ENCODE data around the gene NGEF. TPM values are rescaled to one million over a fixed set of nuclear protein-coding genes. Genes with fewer than 3 reads are reported as not detected.

The NGEF gene
- total RNA-seq, 1 experiment from 2014 or later: 2.7 TPM

DNA sequence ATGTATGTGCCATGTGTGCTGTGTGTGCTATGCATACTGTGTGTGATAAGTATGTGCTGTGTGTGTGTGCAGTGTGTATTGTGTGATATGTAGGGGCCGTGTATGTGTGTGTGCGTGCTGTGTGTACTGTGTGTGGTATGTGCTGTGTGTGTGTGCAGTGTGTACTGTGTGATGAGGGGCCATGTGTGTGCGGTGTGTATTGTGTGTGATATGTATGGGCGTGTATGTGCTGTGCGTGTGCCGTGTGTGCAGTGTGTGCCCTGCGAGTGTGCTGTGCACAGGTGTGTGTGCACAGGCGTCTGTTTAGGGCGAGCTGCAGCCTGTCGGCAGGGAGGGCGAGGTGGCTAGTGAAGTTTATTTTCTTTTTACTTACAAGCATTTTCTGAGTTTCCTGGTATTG lies 126.9 kb downstream of the NGEF start:
- no peak for DNase-seq (ENCODE audit: low read depth)

DNA sequence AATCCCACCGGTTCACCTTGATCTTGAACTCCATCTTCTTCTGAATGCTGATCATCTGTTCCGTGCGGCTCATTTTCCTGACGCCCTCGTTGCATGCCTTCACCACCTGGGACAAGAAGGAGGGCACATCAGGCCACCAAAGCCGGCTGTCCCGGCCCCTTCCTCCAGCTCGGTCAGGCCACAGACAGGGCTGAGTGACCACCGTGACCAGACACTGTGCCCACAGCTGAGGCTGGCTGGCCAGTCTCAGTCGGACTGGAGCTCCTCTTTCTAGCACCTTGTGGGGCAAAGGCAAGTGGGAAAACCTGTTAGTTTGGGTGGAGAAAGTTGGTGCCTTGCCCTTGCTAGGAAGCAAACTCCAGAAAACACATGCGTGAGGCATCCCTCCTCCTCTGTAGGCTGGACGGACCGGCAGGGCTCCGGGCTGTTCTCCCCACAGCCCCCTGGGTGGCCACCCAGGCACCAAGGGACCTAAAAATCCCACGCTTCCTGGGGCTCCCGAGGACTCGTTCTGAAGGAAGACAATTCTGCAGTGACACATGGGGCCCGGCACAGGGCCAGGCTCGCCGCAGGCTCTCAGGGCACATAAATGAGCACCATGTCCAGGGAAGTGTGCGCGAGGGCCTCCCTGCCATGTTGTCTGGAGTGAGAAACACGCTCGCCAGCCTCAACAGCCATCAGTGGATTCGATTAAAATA lies 127.6 kb downstream of the NGEF start:
- DNase-seq (ENCODE audit: low read depth): no peak

DNA sequence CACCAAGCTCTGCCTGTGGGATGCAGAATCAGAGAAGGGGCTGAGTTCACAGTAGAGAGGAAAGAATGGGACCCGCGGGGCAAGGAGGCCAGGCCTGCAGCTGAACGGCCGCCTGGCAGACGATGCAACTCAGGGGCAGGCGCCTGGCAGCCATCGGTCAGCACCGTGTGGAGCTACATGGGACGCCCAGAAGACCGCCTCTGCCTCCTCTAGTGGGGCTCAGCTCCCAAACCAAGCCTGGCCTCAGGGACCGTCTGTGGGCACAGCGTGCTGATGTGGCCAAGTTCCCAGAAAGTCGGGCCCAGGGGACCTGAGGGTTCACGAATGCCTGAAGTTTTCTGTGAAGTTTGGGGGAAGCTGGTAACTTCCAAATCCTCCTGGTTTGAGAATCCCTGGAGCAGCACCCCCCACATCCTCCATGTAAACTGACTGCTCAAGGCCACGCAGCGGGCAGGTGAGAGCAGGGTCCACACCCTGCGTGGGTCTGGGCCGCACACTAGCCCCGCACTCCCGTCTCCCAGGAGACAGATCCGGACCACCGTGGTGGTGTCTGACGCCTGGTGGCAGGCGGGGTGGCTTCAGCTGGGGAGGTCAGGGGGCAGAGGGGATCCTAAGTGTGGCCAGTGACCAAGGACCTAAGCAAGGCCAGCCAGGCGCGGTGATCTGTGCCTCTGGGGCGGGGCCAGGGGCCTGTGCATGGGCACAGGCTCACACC lies 128.3 kb downstream of the NGEF start:
- no peak for DNase-seq (ENCODE audit: low read depth)

DNA sequence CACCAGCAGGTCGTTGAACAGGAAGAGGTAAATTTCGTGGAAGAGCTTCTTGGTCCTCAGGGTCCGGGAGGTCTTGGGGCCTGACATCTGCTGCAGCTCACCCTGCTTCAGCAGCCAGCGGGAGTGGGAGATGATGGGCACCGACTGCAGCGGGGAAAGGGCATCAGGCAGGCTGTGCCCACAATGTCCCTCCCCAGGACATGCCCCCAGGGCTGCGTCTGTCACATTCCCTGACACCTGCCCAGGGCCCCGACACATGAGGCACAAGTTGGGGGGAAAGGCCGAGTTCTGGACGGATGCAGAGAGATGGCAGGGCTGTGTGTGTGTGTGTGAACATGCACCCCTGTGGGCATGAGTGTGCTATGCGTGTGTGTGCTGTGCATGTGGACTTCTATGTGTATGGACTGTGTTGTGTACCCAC lies 129.0 kb downstream of the NGEF start:
- DNase-seq (ENCODE audit: low read depth): no peak

DNA sequence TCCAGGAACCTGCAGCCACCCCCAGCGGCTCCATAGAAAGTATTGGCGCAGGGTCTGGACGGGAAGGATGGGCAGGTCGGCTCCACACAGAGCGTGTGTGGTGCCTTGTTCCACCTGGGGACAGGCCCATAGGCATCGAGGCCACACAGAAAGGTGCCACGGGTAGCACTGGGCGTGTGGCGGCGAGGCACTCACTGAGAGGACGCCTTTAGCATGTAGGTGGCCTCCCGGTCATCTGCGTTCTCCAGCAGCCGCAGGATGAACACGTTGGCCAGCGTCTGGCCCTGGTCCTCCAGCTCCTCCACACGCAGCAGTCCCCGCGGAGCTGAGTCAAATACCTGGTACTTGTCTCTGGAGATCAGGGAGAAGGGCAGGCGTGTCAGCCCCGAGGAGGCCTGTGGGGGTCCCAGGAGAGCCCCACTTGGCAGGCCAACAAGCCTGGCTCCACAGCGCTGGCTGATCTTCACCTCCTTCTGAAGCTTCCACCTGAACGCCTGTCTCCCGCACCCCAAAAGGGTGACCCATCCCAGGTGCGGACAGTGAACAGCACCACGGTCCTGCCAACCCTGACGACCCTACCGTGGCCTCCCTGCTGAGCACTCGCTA lies 129.8 kb downstream of the NGEF start:
- DNase-seq (ENCODE audit: low read depth): no peak

DNA sequence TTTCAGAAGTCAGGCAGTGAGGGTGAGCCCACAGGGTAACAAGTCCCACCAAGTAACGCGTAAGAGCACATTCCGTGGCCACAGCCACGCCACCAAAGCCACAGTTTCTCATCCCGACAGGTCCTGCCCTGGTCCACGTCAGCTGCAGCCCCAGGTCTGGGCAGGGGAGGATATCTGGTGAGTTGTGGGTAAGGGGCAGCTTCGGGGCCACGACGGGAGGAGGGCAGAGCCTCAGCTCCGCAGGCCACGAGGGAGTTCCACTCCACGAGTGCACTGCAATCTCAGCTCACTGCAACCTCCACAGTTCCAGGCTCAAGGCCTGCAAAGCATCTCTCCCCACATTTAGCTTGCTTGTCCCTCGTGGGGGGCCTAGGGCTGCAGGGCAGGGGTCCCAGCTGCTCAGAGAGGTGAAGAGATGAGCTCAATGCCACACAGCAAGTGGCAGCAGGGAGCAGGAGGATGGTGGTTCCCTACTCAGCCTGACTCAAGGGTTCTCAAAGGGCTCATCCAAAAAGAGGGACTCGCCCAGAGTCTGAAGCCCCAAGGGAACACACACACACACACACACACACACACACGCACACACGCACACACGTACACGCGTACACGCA lies 130.4 kb downstream of the NGEF start:
- DNase-seq (ENCODE audit: low read depth): no peak

DNA sequence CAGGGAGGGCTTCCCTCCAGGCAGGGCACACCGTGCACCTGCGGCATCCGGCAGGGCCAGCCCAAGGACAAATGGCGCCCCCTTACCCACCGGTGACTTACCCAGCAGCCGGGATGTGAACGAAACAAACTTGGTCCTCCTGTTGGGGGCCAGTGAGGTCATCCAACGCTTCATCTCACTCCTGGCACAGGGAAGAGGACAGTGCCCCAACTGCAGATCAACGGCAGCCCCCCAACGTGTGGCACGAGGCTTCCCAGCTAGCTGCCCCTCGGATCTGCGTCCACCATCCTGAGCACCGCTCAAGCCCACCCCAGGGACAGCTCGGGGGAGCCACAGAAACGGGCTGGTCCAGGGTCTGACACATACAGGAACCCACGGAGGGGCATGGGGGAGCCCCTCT lies 131.0 kb downstream of the NGEF start:
- no peak for DNase-seq (ENCODE audit: low read depth)

DNA sequence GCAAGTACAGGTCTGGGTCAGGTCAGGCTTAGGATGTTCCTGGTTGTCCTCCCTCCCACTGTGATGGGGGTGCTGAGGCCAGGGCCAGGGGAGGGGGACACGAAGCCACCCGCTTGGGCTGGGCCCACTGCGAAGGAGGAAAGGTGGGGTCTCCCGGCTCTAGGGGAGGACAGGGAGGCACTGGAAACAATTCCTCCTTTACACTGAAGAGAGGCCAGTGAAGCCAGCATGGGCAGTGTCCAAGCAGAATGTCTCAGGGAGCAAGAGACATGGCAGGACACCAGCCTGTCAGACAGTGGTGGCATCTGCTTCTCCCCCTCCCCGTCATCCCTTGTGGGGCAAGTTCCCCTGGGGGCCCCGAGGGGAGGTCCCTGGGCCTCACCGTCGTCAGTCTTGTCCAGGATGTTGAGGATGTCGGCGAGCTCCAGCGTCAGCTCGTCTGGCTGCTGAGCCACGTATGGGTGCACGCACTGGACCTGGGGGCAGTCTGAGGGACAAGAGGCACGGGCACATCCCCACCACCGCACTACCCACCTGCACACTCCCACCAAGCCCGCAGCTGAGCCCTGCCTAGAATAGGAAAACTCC lies 132.2 kb downstream of the NGEF start:
- no peak for DNase-seq (ENCODE audit: low read depth)

DNA sequence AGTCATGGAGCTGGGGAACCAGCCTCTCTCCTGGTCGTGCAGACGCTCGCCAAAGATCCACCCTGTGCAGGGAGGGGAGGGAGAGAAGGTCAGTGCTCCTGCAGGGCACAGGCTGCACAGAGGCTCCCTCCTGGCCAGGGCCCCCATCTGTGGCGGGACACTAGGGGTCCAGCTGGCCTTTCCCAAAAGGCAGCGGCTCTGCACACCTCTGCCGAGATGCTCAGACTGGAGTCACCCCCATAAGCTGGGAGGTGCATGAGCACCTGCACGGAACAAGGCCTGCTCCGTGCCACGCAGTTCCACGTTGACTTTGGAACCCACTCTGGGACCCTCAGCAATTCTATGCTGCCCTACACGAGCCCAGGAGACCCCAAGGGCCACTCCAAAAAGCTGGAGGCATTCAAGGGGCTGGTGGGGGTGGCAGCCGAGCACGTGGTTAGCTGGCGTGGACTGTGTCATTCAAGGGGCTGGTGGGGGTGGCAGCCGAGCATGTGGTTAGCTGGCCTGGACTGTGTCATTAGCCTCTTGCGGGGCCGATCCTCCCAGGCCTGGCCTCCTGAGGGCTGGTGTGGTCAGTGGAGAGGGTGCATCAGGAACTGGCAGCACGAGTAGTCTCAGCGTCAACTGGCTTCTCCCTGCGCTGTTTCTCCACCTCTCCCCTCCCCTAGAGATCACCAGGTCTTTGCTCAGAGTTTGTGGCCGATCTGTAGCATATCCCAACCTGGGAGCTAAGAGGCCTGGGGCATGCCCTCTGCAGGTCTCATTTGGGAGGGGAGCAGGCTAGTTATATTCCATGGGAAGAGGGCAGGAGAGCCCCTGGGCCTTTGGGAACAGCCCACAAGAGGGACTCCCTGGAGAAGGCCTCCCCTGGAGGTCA lies 133.2 kb downstream of the NGEF start:
- DNase-seq (ENCODE audit: low read depth): no peak

DNA sequence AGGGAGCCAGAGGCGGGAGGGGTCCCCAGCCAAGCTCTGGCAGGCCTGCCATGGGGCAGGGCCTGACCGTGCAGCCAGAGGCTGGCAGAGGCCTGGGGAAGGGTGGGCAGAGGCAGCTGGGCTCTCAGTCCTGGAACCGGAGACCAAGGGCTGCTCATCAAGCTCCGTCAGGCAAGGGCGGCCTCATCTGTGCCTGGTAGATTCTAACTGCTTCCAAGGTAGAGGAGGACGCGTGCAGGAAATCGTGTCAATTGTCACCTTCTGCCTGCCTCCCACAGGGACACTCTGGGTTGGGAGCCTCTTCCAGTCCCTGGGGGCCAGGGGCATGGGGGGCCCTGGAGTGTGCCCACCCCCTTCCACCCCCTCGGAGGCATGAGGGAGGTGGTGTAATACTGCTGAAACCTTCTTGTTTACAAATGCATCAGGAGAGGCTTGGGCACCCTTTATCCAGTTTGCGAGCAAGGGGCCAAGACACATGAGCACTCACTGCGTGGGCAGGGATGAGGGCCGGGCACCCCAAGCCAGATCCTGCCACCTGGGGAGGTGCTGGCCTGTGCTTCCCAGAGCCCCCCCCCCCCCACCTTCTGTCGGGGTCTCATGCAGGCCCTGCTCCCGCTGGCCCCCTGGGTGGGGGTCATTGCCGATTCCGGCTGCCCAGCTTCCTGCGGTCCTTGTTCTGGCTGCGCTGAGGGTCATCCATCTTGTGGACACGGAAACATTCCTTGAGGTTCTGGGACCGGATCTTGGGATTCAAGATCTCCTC lies 134.0 kb downstream of the NGEF start:
- no peak for DNase-seq (ENCODE audit: low read depth)

DNA sequence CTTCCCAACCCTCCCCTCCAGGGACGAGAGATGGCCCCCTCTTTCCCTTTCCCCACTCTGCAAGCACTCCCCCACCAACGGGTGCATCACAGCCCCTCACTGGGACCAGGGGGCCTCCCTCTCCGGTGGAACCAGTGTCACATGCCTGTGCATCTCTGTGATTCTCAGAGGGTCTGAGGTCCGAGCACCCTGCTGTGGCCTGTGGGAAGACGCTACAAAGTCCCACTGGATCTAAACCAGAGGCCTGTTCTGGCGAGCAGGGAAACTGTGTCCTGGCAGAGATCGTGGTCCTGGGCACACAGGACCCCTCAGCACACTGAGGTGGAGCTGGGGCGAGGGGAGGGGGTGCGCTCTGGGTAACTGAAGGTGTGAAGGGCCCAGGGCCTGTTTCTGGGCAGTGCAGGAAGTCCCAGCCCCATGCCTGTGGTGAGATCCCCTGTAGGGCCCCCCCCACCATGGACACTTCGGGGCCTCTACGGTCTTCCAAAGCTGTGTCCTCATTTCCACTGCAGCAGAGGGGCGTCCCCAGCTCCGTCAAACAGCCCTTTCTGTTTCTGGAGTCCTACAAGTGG lies 135.0 kb downstream of the NGEF start:
- DNase-seq (ENCODE audit: low read depth): no peak

DNA sequence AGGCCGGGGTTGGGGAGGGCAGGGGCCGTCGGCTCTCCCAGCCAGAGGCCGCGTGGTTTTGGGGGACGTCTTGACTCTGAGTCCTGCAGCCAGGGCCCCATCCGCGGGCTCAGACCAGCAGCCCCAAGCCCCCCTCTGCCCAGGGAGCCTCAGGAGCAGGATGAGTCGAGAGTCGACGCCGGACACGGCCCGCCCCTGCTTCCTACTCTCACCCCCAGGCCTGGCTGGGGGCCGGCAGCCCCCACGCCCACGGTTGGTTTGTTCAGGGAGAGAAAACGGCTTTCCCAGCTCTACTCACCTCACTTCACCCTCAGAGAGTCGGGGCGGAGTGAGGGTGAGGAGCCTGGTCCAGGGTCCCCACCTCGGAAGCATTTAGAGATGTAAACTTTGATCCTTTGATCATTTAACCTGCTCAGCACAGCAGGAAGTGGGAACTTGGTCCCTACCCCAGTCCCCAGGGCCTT lies 136.0 kb downstream of the NGEF start:
- DNase-seq (ENCODE audit: low read depth): no peak

DNA sequence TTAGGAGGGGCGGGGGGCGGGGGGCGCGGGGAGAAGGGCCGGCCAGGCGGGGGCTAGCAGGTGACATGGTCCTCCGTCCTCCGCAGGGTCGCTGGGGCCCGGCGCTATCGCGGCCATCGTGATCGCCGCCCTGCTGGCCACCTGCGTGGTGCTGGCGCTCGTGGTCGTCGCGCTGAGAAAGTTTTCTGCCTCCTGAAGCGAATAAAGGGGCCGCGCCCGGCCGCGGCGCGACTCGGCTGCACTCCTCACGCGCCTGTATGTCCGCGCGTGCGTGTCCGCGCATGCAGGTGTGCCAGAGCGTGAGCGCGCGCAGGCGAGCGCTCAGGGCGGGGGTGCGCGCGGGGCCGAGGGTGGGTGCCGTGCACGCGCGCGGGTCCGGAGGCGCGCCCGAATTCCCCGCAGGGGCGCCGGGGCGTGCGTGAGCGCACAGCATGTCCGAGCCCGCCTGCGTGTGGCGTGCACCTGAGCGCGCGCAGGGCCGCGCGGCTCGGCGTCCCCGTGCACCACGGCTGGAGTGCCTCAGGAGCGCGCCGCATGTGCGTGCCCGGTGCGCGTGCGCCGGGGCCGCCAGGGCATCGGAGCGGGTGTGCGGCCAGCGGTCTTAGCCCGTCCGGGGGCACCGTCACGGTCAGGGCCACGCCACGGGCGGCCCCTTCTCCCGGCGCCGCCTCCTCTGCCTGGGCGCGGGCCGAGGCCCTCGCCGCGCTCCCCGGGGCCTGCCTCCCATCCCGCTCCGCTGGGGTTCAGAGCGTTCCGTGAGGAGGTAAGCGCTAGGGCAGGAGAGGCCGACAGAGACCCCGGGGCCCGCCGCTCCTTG lies 136.7 kb downstream of the NGEF start:
- no peak for DNase-seq (ENCODE audit: low read depth)

DNA sequence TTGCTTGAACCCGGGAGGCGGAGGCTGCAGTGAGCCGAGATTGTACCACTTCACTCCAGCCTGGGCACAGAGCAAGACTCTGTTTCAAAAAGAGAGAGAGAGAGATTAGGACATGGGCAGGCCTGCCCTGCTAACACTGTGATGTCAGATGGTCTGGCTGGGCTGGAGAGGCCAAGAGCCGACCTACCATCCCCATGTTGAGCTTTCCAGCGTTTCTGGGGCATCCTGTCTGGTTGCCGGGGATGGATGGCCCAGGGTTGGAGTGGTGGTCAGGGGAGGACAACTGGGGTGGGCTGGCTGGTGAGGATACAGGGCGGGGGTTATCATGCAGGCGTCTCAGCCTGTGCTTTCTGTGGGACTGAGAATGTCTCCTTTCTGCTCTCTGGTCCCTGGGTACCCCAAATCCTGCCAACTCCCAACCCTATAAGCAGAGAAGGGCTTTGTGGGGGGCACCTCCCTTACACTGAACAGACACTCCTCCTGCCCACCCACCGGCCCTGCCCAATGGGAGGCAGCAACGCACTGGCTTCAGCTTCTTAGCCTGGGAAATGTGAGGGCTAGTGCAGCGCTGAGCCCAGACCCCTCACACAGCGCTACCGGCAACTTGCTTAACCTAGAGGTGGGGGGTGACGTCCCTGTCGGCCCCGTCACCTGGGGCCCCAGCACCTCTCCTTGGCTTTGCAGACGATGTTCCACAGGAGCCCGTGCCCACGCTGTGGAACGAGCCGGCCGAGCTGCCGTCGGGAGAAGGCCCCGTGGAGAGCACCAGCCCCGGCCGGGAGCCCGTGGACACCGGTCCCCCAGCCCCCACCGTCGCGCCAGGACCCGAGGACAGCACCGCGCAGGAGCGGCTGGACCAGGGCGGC lies 137.6 kb downstream of the NGEF start:
- DNase-seq (ENCODE audit: low read depth): no peak

DNA sequence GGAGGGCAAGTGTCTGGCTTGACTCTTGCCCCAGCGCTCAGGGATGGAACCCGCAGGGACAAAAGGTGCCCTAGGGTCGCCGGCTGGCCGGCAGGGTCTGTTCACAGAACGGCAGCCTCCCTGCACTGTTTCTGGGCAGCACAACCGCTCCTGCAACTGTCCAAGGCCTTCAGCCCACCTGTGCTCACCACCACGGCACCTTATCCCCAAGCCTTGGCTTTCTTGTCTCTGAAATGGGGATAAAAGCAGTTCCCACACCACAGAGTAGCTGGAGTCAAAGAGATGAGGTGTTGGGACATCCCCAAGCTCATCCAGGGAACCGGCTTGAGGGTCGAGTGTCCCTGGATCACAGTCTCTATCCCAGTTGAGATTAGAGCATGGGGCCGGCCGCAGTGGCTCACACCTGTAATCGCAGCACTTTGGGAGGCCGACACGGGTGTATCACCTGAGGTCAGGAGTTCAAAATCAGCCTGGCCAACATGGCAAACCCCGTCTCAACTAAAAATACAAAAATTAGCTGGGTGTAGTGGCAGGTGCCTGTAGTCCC lies 138.3 kb downstream of the NGEF start:
- DNase-seq (ENCODE audit: low read depth): no peak

DNA sequence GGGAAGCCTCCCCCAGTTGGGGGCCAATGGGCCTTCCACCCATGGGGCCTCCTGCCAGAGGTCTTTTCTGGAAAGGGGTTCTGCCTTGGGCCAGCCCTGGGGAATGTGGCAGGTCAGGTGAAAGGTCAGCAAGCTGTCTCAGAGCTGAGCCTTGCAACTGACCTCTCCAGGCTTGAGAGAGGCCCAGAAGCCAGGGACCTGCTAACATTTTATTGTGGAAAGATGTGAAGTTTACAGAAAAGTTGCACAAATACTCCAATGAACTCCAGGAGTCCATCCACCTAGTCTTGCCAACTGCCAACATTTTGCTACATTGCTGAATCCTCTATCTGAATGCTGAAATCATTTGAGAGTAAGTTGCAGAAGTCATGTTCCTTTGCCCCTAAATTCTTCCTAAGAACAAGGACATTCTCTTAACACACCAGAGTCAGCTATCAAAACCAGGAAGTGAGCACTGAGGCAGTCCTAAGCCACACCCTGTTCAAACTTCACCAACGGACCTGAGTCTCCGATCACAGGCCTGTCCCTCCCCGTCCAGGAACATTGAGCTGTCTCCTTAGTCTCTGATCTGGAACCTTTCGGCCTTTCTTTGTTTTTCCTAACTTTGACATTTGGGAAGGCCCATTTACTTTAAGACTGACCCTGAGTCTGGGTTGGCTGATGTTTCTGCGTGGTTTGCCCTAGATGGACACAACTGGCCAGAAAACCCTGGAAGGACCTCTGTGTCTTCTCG lies 139.0 kb downstream of the NGEF start:
- DNase-seq (ENCODE audit: low read depth): no peak

Measured in HT1080 (cell line).